HG02610 (cell line): ENCODE measurements around the gene EXD3.
"Not testable (repeated sequence)": the region's sequence is repeated elsewhere in the genome, so short reads cannot be mapped to it uniquely, and the experiment has no call there.

ENCODE experiments used
- ATAC-seq: cut with Tn5 transposase; IDR thresholded peaks from one replicate; pipeline ENCODE4 v1.9.1; 2021; ENCODE audit warnings: mild to moderate bottlenecking, moderate library complexity; ENCODE audit not compliant: unreplicated experiment

Gene EXD3

GRCh38 chr9:137459601-137460362 lies 36.8 kb upstream of the EXD3 start:
- ATAC-seq: no peak

- ATAC-seq: peak; percentile 72
Measured at GRCh38 chr9:137459152-137459600, 36.2 kb upstream of the EXD3 start, which contains the start of gene NSMF. Gene NSMF, minus strand, starts transcription at chr9:137459334. Its CDS starts 232 bp downstream, at chr9:137459102.

DNA sequence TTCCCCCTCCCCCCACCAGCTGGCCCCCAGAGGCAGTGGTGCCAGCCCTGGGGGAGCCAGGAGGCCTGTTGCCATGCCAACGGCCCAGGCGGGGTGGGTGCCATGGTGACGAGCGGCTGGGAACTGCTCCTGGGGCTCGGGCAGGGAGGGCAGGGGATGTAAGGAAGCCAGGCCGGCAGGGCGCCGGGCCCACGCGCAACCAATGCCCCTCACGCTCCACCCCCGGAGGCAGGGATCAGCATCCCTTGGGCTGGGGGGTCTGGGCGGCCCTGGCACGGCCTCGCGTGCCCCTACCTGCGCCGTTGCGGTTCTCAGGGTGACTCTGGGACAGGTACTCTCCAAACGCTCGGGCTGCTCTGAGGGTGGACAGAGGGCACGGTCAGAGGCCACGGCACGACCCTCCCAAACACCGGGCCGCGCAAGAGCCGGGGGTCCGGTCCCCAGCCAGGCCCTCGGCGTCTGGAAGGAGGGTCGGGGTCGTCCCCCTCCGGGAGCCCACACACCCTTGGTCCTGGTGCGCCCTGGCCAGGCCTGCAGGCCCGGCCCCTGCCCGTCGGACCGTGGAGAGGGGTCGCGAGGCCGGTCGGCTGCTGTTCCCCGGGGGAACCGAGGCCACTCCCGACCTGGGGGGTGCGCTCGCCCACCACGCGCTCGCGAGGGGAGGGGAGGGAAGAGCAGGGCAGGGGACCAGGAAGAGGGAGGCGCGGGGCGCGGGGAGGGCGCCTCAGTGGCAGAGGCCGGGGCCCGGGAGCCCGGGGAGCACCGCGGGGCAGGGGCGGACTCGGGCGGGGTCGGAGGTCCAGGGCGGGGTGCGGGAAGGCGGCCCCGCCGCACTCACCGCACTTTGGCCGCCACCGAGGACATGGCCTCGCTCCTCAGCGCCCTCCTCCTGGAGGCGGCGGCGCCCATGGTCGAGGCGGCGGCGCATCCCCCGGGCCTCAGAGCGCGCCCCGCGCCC lies 35.5 kb upstream of the EXD3 start:
- peak; percentile 5 for ATAC-seq

DNA sequence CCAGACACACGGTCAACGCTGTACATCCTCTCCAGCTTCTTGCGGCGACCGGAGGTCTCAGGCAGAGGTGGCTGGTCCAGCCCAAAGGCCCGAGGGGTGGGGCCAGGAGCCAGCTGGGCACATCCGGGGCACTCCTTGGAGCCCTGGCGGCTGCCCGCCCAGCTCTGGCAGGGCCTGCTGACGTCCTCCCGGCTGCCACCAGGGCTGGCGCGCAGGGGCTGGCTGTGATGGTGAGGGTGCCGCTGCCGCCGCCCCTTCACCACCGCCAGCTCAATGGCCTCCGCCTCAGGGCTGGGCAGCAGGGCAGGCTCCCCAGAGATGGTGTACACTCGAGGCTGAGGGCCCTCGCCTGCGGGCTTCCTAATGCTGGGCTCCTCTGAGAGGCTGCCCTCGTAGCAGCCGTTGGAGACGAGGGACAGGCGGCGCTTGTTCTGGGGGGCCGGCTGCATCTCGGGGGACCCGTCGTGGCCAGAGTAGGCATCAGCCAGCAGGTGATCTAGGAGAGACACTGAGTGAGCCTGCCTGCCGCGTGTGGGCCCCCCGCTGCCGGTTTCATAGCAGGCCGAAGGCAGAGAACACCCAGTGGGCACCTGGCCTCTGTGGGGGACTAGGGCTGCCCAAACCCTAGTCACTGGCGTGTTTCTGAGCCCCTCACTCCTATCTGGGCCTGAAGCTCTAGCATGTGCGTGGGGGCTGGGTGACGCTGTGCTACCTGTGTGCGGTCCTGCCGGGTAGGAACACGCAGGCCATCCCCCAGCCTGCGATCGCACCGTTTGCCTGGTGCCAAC lies 34.6 kb upstream of the EXD3 start:
- ATAC-seq: no peak

DNA sequence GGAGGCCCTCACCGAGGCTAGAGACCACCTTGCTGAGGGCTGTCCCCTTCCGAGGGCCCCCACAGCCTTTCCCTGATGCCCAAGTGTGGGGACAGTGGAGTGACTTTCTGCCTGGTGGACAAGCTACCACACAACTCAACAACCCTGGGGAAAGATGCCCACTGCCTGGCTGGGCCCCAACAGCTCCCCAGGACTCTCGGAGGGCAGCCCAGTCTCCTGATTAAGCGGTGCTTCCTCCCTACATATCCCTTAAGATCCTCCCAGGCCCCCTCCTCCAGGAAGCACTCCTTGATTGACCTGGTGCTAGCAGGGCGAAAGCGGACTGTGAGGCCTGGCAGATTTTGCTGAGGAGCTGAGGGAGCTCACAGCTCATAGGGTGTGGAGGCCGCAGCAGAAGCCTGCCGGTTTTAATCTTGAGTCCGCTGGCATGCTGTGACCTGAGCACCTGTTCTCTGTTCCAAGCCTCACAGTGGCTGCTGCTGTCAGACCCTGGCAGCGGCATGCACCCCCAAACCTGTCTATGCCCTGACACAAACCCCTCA lies 34.0 kb upstream of the EXD3 start:
- ATAC-seq: no peak

DNA sequence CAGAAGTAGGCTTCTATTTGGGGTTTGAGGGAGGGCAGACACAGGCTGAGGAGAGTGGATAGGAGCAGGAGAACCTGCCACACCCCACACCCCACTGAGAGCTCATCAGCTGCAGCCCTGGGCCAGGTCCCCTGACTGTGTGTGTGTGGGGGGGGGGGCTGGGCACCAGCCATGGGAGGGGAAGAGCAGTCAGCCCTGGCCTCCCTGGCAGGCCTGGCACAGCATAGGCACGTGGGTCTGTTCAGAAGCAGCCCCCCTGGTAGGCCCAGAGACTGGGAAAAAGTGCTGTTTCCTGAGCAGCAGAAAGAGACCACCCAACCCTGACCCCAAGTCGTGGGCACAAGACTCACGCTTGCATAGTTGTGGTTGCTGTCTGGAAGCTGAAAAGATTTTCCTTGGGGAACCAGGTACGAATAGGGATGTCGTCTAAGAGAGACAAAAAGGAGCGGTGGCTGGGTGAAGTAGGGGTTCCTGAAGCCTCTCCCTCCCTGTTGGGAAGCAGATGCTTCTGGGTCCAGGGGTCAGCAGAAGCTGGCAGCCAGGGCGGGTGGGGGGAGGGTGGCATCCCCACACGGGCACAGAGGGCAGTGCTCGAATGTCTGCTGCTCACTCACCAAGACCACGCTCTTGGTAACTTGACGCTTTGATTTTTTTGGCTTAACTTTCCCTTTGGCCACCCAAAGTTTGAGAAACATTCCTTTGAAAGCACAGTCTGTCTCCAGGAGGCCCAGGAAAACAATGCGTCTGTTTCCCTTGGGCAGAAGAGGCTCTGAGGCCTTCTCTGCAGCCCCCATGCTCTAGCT lies 33.3 kb upstream of the EXD3 start:
- ATAC-seq: no peak

- no peak for ATAC-seq
Measured at GRCh38 chr9:137455359-137455991, 32.5 kb upstream of the EXD3 start.

GRCh38 chr9:137454597-137455358 lies 31.8 kb upstream of the EXD3 start:
- ATAC-seq: no peak

- no peak for ATAC-seq
Measured at GRCh38 chr9:137454145-137454596, 31.2 kb upstream of the EXD3 start.

- peak; percentile 50 for ATAC-seq
Measured at GRCh38 chr9:137453643-137454081, 30.7 kb upstream of the EXD3 start.

- no peak for ATAC-seq
Measured at GRCh38 chr9:137452761-137453642, 30.0 kb upstream of the EXD3 start.

- ATAC-seq: no peak
Measured at GRCh38 chr9:137452006-137452760, 29.2 kb upstream of the EXD3 start.

GRCh38 chr9:137451264-137452005 lies 28.5 kb upstream of the EXD3 start:
- not testable (repeated sequence) for ATAC-seq

GRCh38 chr9:137450539-137451222 lies 27.7 kb upstream of the EXD3 start:
- ATAC-seq: not testable (repeated sequence)

GRCh38 chr9:137449931-137450538 lies 27.1 kb upstream of the EXD3 start:
- ATAC-seq: no peak
